ENCODE measurements around the gene JADE2. TPM values are rescaled to one million over a fixed set of nuclear protein-coding genes. Genes with fewer than 3 reads are reported as not detected.

The JADE2 gene
- total and polyA plus RNA-seq, 2 of the 8 experiments (the other 6 are each of a cell fraction or from before 2014, with no cell fraction given), result 19.2 to 55.8 TPM

- H4K91ac ChIP-seq (replicated peaks; ENCODE audit: insufficient read length, low read length), result no peak overlapping the region
- no peaks in the 10 kb centered on the region for H3K9me3 ChIP-seq (ENCODE audit: insufficient read depth in 2 of 2, low read depth in 1 of 2, low read length in 1 of 2)
- H3K27me3 ChIP-seq (replicated peaks in 1 of 4; ENCODE audit: control insufficient read depth in 3 of 4, extremely low read depth in 1 of 4, insufficient read depth in 3 of 4, low read length in 3 of 4), result no peaks in the 10 kb centered on the region
- no peak overlapping the region for H3K23ac ChIP-seq (ENCODE audit: insufficient read length)
- H2BK120ac ChIP-seq (replicated peaks; ENCODE audit: low read depth, low read length), result no peak overlapping the region
- H3K18ac ChIP-seq (ENCODE audit: extremely low read depth, low read length), result no peak overlapping the region
- peaks cover 0 to 12% of the 10 kb centered on the region in 2 experiments for H4K20me1 ChIP-seq (replicated peaks in 1 of 2; ENCODE audit: control insufficient read depth in 1 of 2, insufficient read depth in 2 of 2, low read length in 2 of 2)
- H3K36me3 ChIP-seq (ENCODE audit: control insufficient read depth in 2 of 4, insufficient read depth in 4 of 4, low read length in 3 of 4), result peaks cover 36 to 74% (median 65%) of the 10 kb centered on the region in 4 experiments
- H3K27ac ChIP-seq (ENCODE audit: low read depth, low read length), result no peak overlapping the region
- no peak overlapping the region for H2BK20ac ChIP-seq (ENCODE audit: low read length)
- H2BK12ac ChIP-seq (ENCODE audit: low read depth, low read length), result no peak overlapping the region
- H3K4me2 ChIP-seq (ENCODE audit: insufficient read depth in 1 of 2, low read depth in 2 of 2, low read length in 2 of 2), result no peak overlapping the region
- no peak overlapping the region for H2AK5ac ChIP-seq (ENCODE audit: low read depth, low read length)
- no peak overlapping the region for H4K5ac ChIP-seq (ENCODE audit: insufficient read length, low read depth, low read length)
- POLR2A ChIA-PET (ENCODE audit: partially characterized antibody), result interaction anchor here (2.0 kb wide), 1 partner anchor 9 kb away, joined by 6 read pairs; no protein-coding TSS in a partner anchor
- H3K9ac ChIP-seq (replicated peaks in 1 of 4; ENCODE audit: extremely low read depth in 1 of 4, low read depth in 3 of 4, low read length in 3 of 4), result no peak overlapping the region
- H2BK5ac ChIP-seq (ENCODE audit: low read depth, low read length), result no peak overlapping the region; the same call in 1 of the 2 replicates
- no peak for DNase-seq (ENCODE audit: low read depth in 1 of 2, low spot score in 2 of 2)
- H4K8ac ChIP-seq (ENCODE audit: extremely low read depth, insufficient read depth, low read length), result no peak overlapping the region
- FAIRE-seq, result no peak
- H3K4me1 ChIP-seq (replicated peaks in 1 of 4; ENCODE audit: control insufficient read depth in 3 of 4, insufficient read depth in 4 of 4, low read length in 3 of 4), result no peaks in the 10 kb centered on the region
- H3K23me2 ChIP-seq (ENCODE audit: low read depth, low read length), result no peaks in the 10 kb centered on the region
- no peak overlapping the region for H3K56ac ChIP-seq (replicated peaks; ENCODE audit: insufficient read length, low read depth, low read length)
- CTCF ChIA-PET (ENCODE audit: partially characterized antibody), result interaction anchor here (0.9 to 5.8 kb wide), 4 partner anchors 10 to 33 kb away, joined by 3 to 54 read pairs (median 9); no protein-coding TSS in a partner anchor
- no peak overlapping the region for H3K4me3 ChIP-seq (ENCODE audit: extremely low read depth in 1 of 4, insufficient read depth in 2 of 4, low read depth in 3 of 4, low read length in 4 of 4)
- no peak overlapping the region for H3K4ac ChIP-seq (replicated peaks; ENCODE audit: insufficient read length, low read depth, low read length)
- H2BK15ac ChIP-seq (ENCODE audit: low read length), result no peak overlapping the region
- 84% methylated on average over 4 of the region's 4 CpGs; no CpG with 5 or more reads in 1 of the 2 experiments for WGBS, 2 experiments (ENCODE audit: extremely low coverage in 1 of 2, insufficient coverage in 1 of 2, insufficient read length in 1 of 2, insufficient replicate concordance in 2 of 2, low coverage in 1 of 2, low lambda C conversion rate in 2 of 2, missing lambda C conversion rate in 1 of 2)
- H3K79me1 ChIP-seq (ENCODE audit: low read depth, low read length), result peaks cover 2% of the 10 kb centered on the region; the same call in 1 of the 2 replicates
- no peak overlapping the region for H2AFZ ChIP-seq (ENCODE audit: low read length)
- H3K14ac ChIP-seq (ENCODE audit: insufficient read length), result no peak overlapping the region
- H3K79me2 ChIP-seq (ENCODE audit: control insufficient read depth in 1 of 2, insufficient read depth in 2 of 2, low read length in 2 of 2), result no peaks in the 10 kb centered on the region; a peak in 1 of 4 replicates
Measured at GRCh38 chr5:134564396-134564795, 38.9 kb downstream of the JADE2 start.

Measured in H1 (cell line).